HCT116 (cell line): ENCODE data around the gene CRTC1.

Experiments
- CEBPB ChIP-seq: IDR thresholded peaks from 2 replicates; pipeline ENCODE4 v1.6.1; 2012; ENCODE audit warnings: low read depth
- CTCF ChIP-seq, 3 experiments: fragments of 200-600 bp in 1 of 3; sonication (generic) in 1 of 3; IDR thresholded peaks in 2 of 3; conservative IDR thresholded peaks in 1 of 3; 2 replicates each; pipeline ENCODE4 v1.5.1; 2012 to 2017; ENCODE audit warnings: low read depth in 2 of 3, low read length in 2 of 3, antibody characterized with exemption in 1 of 3, borderline replicate concordance in 1 of 3, control low read depth in 1 of 3, mild to moderate bottlenecking in 1 of 3, mixed read lengths in 1 of 3, mixed run types in 1 of 3, moderate library complexity in 1 of 3; ENCODE audit not compliant: insufficient read depth in 1 of 3
- EGR1 ChIP-seq: IDR thresholded peaks from 2 replicates; pipeline ENCODE4 v1.6.1; 2012; ENCODE audit warnings: low read depth
- EZH2 ChIP-seq: fragments of 200-600 bp; sonication (generic); IDR thresholded peaks from 2 replicates; pipeline ENCODE4 v1.6.1; 2017; ENCODE audit warnings: antibody characterized with exemption, mixed run types
- JUND ChIP-seq: IDR thresholded peaks from 2 replicates; pipeline ENCODE4 v1.6.1; 2012
- POLR2A ChIP-seq: IDR thresholded peaks from 2 replicates; pipeline ENCODE4 v1.7.0; 2011; ENCODE audit warnings: borderline replicate concordance; ENCODE audit not compliant: insufficient read depth, insufficient read length; ENCODE audit errors: extremely low read depth
- RAD21 ChIP-seq: IDR thresholded peaks from 2 replicates; pipeline ENCODE4 v1.6.1; 2012; ENCODE audit warnings: low read depth, mild to moderate bottlenecking
- REST ChIP-seq: IDR thresholded peaks from 2 replicates; pipeline ENCODE4 v1.6.1; 2012; ENCODE audit warnings: low read depth
- SRF ChIP-seq: IDR thresholded peaks from 2 replicates; pipeline ENCODE4 v1.6.1; 2012; ENCODE audit warnings: low read depth
- ZFX ChIP-seq: fragments of 450-650 bp; IDR thresholded peaks from 2 replicates; pipeline ENCODE4 v1.6.1; 2017

- TF ChIP-seq EZH2 (no peak), CTCF (IDR thresholded peaks at IDR 0.05 in 2 of 3, conservative IDR thresholded peaks at IDR 0.05 in 1 of 3; ENCODE audit: borderline replicate concordance in 1 of 3, insufficient read depth in 1 of 3, low read depth in 2 of 3, low read length in 2 of 3) (no peak), RAD21 (no peak), REST (no peak), EGR1 (no peak), SRF (no peak), POLR2A (no peak), JUND (no peak), CEBPB (no peak), ZFX (no peak)
These were observed 66.1 kb downstream of the CRTC1 start for GRCh38 chr19:18749362-18750231.
